GM21526 (cell line): Measurements from ENCODE around the gene PNMA8B.
"Not testable (repeated sequence)": the region's sequence is repeated elsewhere in the genome, so short reads cannot be mapped to it uniquely, and the experiment has no call there.

Experiments
- ATAC-seq: cut with Tn5 transposase; IDR thresholded peaks from one replicate; pipeline ENCODE4 v1.9.1; 2021; ENCODE audit warnings: moderate library complexity; ENCODE audit not compliant: unreplicated experiment, low FRiP score

PNMA8B gene, protein sequence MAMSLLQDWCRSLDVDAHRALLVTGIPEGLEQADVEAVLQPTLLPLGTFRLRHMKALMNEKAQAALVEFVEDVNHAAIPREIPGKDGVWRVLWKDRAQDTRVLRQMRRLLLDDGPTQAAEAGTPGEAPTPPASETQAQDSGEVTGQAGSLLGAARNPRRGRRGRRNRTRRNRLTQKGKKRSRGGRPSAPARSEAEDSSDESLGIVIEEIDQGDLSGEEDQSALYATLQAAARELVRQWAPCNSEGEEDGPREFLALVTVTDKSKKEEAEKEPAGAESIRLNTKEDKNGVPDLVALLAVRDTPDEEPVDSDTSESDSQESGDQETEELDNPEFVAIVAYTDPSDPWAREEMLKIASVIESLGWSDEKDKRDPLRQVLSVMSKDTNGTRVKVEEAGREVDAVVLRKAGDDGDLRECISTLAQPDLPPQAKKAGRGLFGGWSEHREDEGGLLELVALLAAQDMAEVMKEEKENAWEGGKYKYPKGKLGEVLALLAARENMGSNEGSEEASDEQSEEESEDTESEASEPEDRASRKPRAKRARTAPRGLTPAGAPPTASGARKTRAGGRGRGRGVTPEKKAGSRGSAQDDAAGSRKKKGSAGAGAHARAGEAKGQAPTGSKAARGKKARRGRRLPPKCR

DNA sequence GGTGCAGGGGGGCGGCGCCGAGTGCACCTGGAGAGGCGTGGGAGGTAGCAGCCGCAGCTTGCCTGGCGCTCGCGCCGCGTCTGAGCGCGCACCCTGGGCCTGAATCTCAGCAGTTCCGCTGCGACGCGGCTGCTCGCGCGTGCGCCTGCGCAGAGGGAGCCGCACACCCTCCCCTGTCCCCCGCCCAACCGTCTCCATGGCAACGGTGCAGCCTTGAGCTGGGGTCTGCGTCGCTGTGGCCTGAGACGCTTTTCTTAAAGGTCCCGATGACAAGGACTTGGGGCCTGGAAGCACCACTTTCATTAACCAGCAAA lies at the start of gene PNMA8B:
TSS of gene PNMA8B (minus strand) at position 82 of the 314 bp plus-strand sequence. CDS start 402 bp downstream, outside the sequence.
- no peak for ATAC-seq

DNA sequence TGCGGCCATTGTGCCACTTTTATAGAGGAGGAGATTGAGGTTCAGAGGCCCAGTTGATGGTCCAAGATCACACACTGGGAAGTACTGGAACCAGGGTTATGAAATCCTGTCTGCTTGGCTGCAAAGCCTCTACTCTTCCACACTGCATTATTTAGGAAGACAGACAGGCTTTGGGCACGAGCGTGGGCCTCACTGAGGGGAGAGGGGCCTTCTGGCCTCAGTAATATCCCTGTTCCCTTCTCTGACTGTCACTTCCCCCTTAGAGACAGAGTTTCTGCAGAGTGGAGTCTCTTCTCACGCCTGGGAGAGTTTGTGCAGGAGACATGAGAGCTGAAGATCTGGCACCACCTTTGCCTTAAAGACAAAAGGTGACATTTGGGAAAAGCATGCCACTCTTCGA lies 49.0 kb upstream of the PNMA8B start:
- ATAC-seq = no peak

DNA sequence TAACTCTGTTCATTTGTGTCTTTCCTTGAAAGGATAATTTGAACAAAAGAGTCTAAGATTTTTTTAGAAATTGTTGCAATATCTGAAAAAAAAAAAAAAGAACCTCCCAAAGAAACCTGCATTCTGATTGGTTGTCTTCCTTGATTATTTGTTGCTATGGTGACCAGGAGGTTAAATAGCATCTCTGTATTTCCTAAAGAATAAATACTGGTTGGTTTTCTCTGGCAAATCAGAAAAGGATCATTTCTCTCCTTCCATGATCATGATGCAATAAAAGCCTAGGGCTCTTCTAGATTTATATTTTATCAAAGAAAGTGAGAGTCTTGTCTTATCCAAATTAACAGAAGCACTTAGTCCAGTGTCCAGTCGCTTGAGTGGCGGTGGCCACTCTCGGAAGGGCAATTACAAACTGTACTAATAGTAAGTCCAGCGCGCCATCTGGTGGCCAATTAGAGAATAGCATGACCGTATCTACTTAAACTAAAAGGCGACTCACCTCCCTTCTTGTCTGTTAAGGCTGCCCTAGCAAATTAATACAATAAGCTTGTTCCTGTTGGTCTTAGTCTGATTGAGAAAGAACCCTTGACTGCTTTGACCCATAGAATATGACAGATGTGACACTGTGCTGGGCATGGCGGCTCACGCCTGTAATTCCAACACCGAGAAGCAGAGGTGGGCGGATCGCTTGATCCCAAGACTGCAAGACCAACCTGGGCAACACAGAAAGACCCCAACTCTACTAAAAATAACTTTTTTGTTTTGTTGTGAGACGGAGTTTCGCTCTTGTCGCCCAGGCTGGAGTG lies 47.0 kb upstream of the PNMA8B start:
- ATAC-seq = no peak

DNA sequence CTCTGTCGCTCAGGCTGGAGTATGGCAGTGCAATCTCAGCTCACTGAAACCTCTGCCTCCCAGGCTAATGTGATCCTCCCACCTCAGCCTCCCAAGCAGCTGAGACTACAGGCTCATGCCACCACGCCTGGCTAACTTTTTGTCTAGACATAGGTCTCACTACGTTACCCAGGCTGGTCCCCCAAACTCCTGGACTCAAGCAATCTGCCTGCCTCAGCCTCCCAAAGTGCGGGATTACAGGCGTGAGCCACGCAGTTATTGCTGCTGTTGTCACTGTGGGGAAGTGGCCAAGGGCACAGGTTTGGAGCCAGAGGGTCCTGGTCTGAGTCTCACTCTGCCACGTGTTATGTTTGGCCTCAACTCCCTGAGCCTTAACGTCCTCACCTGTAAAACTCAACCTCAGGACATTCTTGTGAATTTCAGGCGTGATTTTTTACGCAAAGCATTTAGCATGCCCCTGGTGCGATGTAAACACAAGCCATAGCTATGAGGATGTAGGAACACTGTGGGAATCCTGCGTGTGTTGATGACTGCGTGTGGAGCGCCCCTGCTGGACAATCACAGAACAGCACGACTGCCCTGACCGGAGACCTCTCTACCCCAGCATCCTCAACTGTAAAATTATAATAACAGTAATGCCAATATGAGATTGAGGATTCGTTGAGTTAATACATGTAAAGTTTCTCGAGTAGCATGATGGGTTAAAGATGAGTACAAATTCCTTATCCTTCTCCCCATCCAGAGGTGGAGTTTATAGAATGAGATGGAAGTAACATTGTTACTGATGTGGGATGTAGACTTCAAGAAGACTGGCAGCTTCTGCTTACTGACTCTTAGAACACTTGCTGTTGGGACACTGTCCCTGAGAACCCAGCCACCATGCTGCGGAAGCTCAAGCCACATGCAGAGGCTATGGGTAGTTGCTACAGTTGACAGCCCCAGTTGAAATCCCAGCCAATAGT lies 41.8 kb upstream of the PNMA8B start:
- no peak for ATAC-seq

DNA sequence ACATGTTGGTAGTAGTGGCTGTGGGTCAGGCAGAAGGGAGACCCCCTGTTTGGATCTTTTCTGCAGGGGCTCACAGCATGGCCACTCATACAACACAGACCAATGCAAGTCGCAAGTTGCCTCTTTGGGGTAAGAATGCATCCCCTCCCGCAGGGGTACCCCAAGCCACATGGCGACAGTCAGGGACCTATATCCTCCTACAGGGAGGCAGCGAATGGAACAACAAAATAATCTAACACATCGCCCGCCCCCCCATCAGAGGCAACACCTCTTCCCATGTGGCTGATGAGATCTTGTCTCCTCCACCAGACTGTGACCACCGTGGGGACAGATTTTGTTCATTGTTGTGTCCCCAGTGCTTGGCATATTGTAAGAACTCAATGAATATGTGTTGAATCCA lies 40.7 kb upstream of the PNMA8B start:
- ATAC-seq = no peak

DNA sequence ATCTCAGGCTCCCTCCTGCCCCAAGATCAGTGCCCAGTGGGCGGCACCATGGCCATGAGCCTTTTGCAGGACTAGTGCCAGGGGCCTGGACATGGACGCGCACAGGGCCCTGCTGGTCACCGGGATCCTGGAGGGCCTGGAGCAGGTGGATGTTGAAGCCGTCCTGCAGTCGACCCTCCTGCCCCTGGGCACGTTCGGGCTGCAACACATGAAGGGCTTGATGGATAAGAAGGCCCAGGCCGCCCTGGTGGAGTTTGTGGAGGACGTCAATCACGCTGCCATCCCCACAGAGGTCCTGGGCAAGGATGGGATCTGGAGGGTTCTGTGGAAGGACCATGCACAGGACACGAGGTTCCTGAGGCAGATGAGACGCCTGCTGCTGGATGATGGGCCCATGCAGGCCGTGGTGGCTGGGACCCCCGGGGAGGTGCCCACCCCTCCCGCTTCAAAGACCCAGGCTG lies 38.0 kb upstream of the PNMA8B start:
- ATAC-seq = no peak

DNA sequence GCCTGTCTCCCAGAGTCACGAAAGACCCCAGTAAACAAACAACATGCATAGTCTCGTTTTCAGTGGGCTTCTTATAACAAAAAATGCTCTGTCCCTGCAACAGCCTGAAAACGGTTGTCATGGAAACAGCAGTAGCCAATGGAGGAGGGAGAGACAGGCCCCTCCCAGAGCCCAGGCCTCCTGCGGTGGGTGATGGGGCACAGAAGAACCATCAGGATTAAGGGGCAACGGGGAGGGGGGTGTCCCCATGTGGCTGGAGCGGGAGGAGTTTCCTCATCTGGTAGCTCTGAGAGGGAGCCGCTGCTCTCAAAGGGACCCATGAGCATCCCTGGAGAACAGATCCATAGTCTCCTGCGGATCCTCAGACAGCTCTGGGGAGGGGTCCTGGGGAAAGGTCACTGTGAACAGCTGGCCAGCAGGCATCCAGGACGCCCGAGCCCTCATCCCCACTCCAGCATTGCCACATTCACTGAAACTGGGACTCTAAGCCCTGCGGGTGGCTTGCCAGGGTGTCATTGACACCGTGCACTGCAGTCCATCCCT lies 37.5 kb upstream of the PNMA8B start:
- no peak for ATAC-seq

DNA sequence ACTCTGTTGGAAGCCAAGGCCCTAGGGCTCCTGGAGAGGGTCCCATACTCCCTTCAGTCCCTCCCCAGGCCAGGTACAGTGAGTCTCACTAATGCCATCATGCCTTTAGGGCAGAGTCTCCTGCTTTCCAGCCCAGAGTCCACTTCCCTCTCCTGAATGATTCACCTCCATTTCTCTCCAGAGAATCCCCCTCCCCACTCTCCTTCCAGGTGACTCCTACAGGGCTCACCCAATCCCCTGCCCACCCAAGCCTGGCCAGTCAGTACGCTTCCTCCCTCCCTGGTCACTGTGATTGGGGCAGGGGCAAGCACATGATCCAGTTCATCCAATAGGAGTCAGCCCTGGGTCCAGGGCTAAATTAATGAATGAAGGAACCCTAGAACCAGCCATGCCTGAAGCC lies 35.0 kb upstream of the PNMA8B start:
- ATAC-seq = no peak

DNA sequence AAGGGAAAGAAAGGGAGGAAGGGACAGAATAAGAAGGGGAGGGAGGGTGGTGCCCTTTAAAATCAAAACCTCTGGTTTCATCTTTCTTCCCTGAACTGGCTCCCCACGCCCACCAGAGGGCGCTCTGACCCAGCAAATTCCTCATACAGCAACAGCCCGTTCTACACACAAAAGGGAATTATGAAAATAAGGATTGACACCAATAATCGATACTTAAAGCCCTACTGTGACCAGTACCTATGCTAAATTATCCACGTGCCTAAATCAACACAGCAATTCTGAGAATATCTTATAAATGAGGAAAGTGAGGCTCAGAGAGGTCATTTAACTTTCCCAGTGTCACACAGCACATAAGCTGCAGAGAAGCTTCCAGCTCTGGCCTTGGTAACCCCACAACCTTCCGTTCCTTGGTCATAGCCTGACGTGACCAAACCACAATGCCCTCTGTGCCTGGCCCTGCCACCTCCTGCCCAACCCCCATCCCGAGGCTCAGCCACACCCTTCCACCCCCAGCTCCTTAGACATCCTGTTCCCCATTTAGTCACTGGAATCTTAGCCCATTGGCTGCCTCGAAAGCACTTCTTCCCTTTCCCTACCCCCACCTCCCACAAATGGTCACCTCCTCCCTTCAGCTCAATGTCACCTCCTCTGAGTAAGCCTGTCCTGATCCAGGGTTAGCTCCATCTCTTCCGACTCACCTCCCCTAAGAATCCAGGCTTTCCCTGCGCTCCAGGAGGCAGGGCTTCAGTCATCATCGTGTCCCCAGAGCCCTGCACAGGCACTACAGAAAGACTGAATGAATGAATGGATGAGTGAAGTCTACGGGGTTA lies 34.2 kb upstream of the PNMA8B start:
- ATAC-seq = no peak

DNA sequence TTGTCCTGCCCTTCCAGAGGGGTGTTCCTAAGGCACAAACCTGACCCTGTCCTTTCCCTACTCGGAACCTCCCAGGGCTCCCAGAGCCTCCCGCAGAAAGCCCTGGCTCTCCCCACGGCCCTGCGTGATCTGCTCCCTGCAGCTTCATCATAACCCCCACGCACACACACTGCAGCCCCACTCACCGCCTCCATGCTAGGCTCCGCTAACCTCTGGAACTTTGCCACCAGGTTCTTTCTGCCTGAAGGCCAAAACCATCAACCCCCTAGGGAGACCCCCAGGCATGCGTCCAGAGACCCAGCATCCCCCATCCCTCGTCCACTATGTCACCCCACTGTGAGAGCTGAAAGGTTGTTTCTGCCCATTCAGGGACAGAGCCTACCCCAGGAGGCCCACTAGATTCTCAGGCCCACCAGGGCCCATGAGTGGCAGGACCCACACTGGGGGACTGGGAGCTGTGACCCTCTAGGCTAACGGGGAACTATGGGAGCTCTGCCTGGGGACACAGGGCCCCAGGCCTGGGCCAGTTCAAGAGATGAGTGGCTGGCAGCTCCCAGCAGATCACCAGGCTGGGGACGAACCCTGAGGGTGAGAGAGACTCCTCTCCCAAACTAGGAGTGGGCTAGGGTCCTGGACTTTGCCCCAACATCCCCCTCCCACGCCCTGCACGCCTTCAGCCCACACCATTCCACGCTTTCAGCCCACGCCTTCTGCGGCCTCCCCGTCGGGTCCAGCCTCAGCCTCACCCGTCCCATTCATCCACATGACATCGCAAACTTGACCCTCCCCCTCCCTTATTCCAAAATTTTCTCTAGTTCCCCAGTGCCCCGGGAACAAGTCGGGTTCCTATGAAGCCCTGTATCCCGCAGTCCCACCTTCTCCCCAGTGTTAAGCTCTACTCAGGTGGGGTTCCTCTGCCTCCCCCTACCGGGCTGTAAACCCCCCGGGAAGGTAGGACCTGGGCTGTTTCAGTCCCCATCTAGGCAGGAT lies 33.2 kb upstream of the PNMA8B start:
- no peak for ATAC-seq

DNA sequence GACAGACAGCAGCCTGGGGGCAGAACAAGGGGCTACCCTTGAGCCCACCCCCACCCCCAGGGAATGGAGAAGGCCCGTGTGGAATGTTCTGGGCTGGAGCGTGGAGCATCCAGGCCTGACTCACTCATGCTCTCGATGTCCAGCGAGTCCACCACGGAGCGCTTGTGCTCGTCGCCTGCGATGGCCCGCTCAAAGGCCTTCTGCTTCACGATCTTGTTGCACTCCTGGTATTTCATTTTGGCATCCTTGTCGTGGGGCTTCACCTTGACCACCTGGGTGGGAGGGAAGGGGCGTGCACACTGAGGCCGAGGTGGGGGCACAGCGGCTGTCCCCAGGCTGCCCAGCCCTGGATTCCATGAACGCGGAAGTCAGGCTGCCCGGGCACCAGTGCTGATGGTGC lies 31.1 kb upstream of the PNMA8B start:
- not testable (repeated sequence) for ATAC-seq

DNA sequence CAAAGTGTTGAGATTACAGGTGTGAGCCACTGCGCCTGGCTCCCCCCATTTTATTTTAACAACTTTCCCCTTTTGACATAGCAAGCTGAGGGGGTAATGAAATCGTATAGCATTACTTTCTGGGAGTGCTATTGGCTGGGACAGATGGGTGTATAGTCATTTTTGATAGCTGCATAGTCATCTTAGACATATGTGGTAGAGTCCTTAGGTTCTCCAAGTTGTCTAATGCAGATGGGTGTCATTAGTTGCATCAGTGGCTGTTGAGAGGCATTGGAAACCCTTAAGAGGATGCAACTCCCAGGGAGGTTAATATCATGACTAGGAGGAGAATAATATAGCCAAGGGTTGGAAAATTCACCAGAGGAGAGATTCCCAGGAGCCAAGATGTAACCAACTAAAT lies 28.6 kb upstream of the PNMA8B start:
- ATAC-seq = no peak

DNA sequence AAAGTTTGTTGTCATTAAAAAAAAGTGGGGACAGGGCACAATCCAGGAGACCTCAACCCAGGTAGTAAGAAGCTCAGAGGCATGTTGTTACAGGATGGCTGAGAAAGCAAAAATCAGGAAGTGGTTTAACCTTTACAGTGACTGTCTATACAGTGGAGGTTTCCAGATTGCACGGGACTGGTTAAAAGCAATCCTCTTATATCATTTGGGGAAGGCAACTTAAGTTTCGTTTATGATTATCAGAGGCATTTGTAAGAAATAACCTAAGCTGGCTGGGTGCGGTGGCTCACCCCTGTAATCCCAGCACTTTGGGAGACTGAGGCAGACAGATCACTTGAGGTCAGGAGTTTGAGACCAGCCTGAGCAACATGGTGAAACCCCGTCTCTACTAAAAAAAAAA lies 27.3 kb upstream of the PNMA8B start:
- ATAC-seq = not testable (repeated sequence)

DNA sequence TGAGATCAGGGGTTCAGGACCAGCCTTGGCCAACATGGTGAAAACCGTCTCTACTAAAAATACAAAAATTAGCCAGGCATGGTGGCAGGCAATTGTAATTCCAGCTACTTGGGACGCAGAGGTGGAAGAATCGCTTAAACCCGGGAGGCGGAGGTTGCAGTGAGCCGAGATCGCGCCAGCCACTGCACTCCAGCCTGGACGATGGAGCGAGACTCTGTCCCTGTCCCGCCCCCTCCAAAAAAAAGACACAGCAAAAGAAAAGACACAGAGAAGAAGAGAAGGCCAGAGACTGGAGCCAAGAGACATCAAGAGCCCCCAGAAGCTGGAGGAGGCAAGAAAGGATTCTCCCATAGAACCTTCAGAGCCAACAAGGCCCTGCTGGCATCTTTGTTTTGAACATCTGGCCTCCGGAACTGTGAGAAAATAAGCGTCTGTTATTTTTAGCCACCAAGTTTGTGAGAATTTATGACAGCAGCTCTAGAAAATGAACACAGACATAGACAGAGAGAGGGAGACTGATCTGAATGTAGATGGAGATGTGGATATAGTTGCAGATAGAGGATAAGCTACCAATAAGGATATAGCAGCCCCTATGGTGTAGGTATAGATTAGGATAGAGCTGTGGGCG lies 25.7 kb upstream of the PNMA8B start:
- ATAC-seq = no peak

DNA sequence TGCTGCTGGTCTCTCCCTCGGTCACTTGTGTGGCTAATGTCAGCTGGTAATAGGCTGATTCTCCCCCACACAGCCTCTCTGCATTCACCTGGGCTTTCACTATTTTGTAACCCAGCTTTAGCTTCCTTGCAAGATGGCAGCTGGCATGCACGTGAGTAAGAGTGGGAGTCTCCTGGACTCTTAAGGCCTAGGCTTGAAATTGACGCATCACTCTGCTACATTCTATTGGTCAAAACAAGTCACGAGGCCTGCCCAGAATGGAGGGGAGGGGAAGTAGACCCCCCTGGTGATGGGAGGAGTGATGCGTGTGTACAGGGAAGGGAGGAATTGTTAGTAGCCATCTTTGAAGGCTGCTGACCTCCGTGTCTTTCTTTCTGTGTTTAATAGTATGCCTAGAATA lies 24.9 kb upstream of the PNMA8B start:
- no peak for ATAC-seq

DNA sequence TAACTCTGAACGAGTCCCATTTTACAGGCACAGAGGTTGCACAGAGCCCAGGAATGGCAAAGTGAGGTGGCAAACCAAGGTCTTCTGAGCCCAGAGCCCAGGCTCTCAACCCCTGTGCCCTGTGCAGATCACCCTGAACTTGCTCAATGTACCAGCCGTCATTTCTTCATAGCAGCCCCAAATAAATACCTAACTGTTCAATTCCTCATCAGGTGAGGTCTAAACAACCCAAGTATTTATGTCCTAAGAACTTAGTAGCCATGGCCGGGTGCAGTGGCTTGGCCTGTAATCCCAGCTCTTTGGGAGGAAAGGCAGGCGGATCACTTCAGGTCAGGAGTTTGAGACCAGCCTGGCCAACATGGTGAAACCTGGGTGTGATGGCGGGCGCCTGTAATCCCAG lies 21.8 kb upstream of the PNMA8B start:
- ATAC-seq = no peak

DNA sequence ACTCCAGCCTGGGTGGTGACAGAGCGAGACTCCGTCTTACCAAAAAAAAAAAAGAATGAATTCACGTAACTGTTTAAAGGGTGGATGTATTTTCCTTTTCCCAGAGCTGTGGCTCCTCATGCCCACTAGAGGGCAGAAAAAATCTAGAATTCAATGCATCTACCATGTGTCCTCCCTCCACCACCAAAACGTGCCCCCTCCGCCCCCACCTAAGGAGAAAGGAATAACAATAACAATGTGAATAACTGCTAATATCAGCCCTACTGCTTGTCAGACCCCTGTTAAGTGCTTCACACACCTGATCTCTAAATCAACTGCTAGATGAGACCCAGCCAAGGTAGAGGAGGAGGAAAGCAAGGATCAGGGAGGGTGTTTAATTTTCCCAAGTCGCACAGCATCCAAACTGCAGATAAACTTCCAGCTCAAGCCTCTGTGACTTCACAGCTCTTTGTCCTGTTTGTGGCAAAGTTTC lies 20.2 kb upstream of the PNMA8B start:
- no peak for ATAC-seq

DNA sequence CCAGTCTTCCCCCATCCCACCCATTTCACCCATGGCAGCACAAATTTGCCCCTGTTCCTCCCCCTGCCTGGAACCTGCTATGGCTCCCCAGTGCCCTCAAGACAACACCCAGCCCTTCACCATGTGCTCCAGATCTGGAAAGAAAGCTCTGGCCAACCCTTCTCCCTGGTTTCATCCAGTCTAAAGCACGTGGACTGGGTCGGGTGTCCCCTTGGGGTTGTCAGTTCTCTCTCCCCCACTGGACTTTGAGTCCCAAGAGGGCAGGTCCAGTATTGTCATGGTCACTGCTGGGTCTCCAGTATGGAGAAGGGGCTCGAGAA lies 19.6 kb upstream of the PNMA8B start:
- no peak for ATAC-seq
